Thymus (tissue), 14 donors: ENCODE results near the gene CABP7. TPM values are rescaled to one million over a fixed set of nuclear protein-coding genes. Genes with fewer than 3 reads are reported as not detected.

Experiments
- DNase-seq, 9 donors: peaks; one replicate each; pipeline ENCODE4 v3.0.0-alpha.2; 2013; ENCODE audit warnings: low spot score in 9 of 9, low read depth in 6 of 9, missing footprints in 1 of 9
- H3K27ac ChIP-seq, 2 donors: one replicate each; pipeline ENCODE4 v1.5.1; 2013; ENCODE audit warnings: control low read depth in 1 of 2, low read depth in 1 of 2, low read length in 1 of 2, mild to moderate bottlenecking in 1 of 2, moderate library complexity in 1 of 2
- H3K27me3 ChIP-seq, 2 donors: one replicate each; pipeline ENCODE4 v1.5.1; 2013; ENCODE audit warnings: low read length in 1 of 2; ENCODE audit not compliant: control insufficient read depth in 2 of 2, insufficient read depth in 1 of 2
- H3K36me3 ChIP-seq, 2 donors: one replicate each; pipeline ENCODE4 v1.5.1; 2013; ENCODE audit warnings: low read length in 1 of 2, mild to moderate bottlenecking in 1 of 2, moderate library complexity in 1 of 2; ENCODE audit not compliant: control insufficient read depth in 2 of 2, insufficient read depth in 2 of 2
- H3K4me1 ChIP-seq, 2 donors: one replicate each; pipeline ENCODE4 v1.5.1; 2013; ENCODE audit warnings: low read length in 2 of 2; ENCODE audit not compliant: control insufficient read depth in 2 of 2, insufficient read depth in 2 of 2
- H3K4me3 ChIP-seq, 2 donors: one replicate each; pipeline ENCODE4 v1.5.1; 2013; ENCODE audit warnings: low read length in 2 of 2, control low read depth in 1 of 2, mild to moderate bottlenecking in 1 of 2
- H3K9me3 ChIP-seq, 2 donors: one replicate each; pipeline ENCODE4 v1.5.1; 2013; ENCODE audit warnings: low read length in 1 of 2, mild to moderate bottlenecking in 1 of 2; ENCODE audit not compliant: control insufficient read depth in 2 of 2, insufficient read depth in 1 of 2
- WGBS: extraction: QIAGEN DNeasy Blood & Tissue Kit; methylation state at CpG from one replicate; pipeline ENCODE4 v1.1.7; 2013; 5-methylcytosine and 5-hydroxymethylcytosine counted together
- long read RNA-seq, 10 donors: transcript quantifications; one replicate each; lab custom pipeline, GENCODE V29; 2026
- polyA plus RNA-seq: library from polyadenylated mRNA; stranded (reverse); fragments of 200-250 nt; gene quantifications from one replicate; pipeline ENCODE4 v1.2.3, GENCODE V29; 2013
- total RNA-seq: library from RNA; stranded (reverse); fragments of 120-200 nt; gene quantifications from one replicate; pipeline ENCODE4 v1.2.4, GENCODE V29; 2013
- donor health status: healthy.

CABP7 gene
- total RNA-seq (0.14 TPM), polyA plus RNA-seq (0.52 TPM)
- long read RNA-seq, donor 1: 0 reads
- long read RNA-seq, donor 2: 0 reads
- long read RNA-seq, donor 3: 0 reads
- long read RNA-seq, donor 4, partial matches to known transcripts: 24 of 40 reads
- long read RNA-seq, donor 4, other reads (novel, unspliced or antisense): 16 of 40 reads
- long read RNA-seq, donor 5: 0 reads
- long read RNA-seq, donor 6: 0 reads
- long read RNA-seq, donor 7: 0 reads
- long read RNA-seq, donor 8: 0 reads
- long read RNA-seq, donor 9, partial matches to known transcripts: 8 of 19 reads
- long read RNA-seq, donor 9, other reads (novel, unspliced or antisense): 11 of 19 reads
- long read RNA-seq, donor 10: 0 reads

DNA sequence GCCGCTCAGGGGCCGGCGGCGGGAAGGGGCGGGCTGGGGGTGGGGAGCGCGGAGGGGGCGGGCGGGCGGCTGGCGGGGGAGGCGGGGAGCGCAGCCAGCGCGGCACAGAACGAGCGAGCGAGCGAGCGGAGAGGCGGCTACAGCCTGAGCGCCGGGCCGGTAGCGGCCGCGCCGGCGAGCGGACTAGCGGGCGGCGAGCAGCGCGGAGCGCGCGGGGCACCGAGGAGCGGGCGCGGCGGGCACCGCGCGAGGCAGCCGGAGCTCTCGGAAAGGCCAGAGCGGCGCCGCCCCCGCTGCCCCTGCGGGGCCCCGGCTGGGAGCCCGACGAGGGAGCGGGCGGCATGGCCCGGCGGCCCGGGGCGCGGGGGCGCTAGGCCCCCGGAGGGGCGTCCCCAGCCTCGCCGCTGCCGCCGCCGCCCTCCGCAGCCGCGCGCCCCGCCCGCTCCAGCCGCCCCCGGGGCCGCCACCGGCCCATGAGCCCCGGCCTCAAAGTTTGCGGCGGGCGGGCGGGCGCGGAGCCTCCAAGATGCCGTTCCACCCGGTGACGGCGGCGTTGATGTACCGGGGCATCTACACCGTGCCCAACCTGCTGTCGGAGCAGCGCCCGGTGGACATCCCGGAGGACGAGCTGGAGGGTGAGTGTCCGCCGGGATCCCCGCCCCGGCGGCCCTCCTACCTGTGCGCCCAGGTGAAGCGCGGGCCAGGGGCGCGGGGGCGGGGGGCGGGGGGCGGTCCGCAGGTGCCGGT is at the start of gene CABP7:
TSS of gene CABP7 (plus strand) at position 105 of the 747 bp plus-strand sequence. CDS start at position 527, 422 bp downstream.
- H3K27ac ChIP-seq: no peak within 1 kb of the TSS
- H3K4me3 ChIP-seq: peak within 1 kb of the TSS in 1 of 2 donors; percentile 25
- H3K4me1 ChIP-seq: no peaks in the 10 kb centered on the region
- H3K9me3 ChIP-seq: no peaks in the 10 kb centered on the region
- WGBS: 2% methylated on average over 115 of the region's 115 CpGs
- H3K27me3 ChIP-seq: peaks cover 77 to 95% of the 10 kb centered on the region in 2 donors
- H3K36me3 ChIP-seq: no peaks in the 10 kb centered on the region
- DNase-seq: no peak

- Histone ChIP-seq H3K9me3 (no peaks in the 10 kb centered on the region), H3K36me3 (peaks cover 51 to 63% of the 10 kb centered on the region in 2 donors), H3K4me3 (no peak overlapping the region), H3K4me1 (no peaks in the 10 kb centered on the region), H3K27ac (no peak overlapping the region), H3K27me3 (no peaks in the 10 kb centered on the region)
- no peak for DNase-seq
- 97% methylated on average over 3 of the region's 3 CpGs for WGBS
Observed at GRCh38 chr22:29670626-29671025, 49.2 kb upstream of the CABP7 start.

DNA sequence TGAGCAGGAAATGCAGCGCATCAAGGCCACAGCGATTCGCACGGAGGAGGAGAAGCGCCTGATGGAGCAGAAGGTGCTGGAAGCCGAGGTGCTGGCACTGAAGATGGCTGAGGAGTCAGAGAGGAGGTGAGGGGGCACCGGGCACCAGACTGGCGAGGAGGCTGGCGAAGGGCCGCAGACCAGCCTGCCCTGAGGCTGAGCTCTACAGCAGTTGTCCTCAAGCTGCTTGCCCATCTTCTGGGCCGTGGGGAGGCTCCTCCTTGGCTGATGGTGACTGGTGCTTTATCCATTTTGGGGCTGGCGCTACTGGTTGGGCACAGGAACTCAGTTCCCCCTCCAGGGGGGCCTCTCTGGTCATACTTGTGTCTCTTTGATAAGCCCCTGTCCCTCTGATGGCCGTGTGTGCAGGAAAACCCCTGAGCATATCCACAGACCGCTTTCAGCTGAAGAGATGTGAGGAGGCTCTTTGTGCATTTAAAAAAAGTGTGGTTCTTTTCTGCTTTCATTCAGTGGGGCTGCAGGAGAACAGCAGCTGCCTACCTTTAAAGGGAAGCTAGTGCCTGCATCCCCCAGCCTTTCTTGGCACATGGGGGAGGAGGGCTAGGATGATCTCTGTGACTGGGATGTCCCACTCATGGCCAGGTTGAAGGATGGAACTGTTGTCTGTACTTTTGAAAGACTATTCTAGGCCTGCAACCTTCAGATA is 46.3 kb upstream of the CABP7 start:
- Histone ChIP-seq H3K27me3 (no peaks in the 10 kb centered on the region), H3K4me1 (no peaks in the 10 kb centered on the region), H3K27ac (no peak overlapping the region), H3K4me3 (no peak overlapping the region), H3K36me3 (peaks cover 68 to 83% of the 10 kb centered on the region in 2 donors), H3K9me3 (no peaks in the 10 kb centered on the region)
- WGBS: 96% methylated on average over 14 of the region's 14 CpGs
- DNase-seq: no peak

- Histone ChIP-seq H3K4me1 (no peaks in the 10 kb centered on the region), H3K4me3 (no peak overlapping the region), H3K27me3 (no peaks in the 10 kb centered on the region), H3K9me3 (no peaks in the 10 kb centered on the region), H3K36me3 (peaks cover 68 to 83% of the 10 kb centered on the region in 2 donors), H3K27ac (no peak overlapping the region)
- DNase-seq: no peak
- 97% methylated on average over 8 of the region's 8 CpGs for WGBS
Observed at GRCh38 chr22:29674121-29674520, 45.7 kb upstream of the CABP7 start.

GRCh38 chr22:29679316-29679715 is 40.5 kb upstream of the CABP7 start:
- Histone ChIP-seq H3K27ac (no peak overlapping the region), H3K27me3 (no peaks in the 10 kb centered on the region), H3K36me3 (peaks cover 68 to 82% of the 10 kb centered on the region in 2 donors), H3K9me3 (no peaks in the 10 kb centered on the region), H3K4me1 (no peaks in the 10 kb centered on the region), H3K4me3 (no peak overlapping the region)
- 98% methylated on average over 1 of the region's 1 CpG for WGBS
- no peak for DNase-seq

DNA sequence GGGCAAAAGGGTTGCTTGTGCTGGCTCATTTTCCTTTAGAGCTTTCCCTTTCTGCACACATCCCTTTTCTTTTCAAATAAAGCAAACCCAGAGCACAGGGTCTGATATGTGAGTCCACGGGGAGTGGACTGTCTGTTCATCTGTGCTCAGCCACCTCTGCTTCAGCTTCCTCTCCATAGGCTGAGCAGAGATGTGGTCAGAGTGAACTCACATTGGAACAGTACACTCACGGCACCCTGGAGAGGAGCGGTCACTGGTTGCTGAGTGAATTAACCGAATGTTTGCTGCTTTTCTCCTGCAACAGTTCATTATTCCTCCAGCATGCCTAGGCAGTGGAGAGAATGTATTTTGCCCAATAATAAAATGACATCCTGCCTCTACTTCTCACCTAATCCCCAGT is 36.3 kb upstream of the CABP7 start:
- DNase-seq: no peak
- Histone ChIP-seq H3K36me3 (peaks cover 39 to 59% of the 10 kb centered on the region in 2 donors), H3K27ac (no peak overlapping the region), H3K27me3 (no peaks in the 10 kb centered on the region), H3K9me3 (no peaks in the 10 kb centered on the region), H3K4me3 (no peak overlapping the region), H3K4me1 (no peaks in the 10 kb centered on the region)
- WGBS: 98% methylated on average over 4 of the region's 4 CpGs

GRCh38 chr22:29684244-29684643 is 35.6 kb upstream of the CABP7 start:
- H3K4me3 ChIP-seq: no peak overlapping the region
- no peaks in the 10 kb centered on the region for H3K9me3 ChIP-seq
- no peaks in the 10 kb centered on the region for H3K4me1 ChIP-seq
- H3K27me3 ChIP-seq: no peaks in the 10 kb centered on the region
- DNase-seq: no peak
- WGBS: 97% methylated on average over 4 of the region's 4 CpGs
- peaks cover 32 to 52% of the 10 kb centered on the region in 2 donors for H3K36me3 ChIP-seq
- no peak overlapping the region for H3K27ac ChIP-seq

GRCh38 chr22:29689206-29689879 is 30.5 kb upstream of the CABP7 start:
- no peak overlapping the region for H3K4me3 ChIP-seq
- peaks cover 38 to 50% of the 10 kb centered on the region in 2 donors for H3K36me3 ChIP-seq
- no peaks in the 10 kb centered on the region for H3K9me3 ChIP-seq
- no peaks in the 10 kb centered on the region for H3K4me1 ChIP-seq
- H3K27ac ChIP-seq: no peak overlapping the region
- H3K27me3 ChIP-seq: no peaks in the 10 kb centered on the region
- DNase-seq: no peak
- 93% methylated on average over 5 of the region's 5 CpGs for WGBS
